ENCODE measurements around the gene CCDC61.

The CCDC61 gene, protein sequence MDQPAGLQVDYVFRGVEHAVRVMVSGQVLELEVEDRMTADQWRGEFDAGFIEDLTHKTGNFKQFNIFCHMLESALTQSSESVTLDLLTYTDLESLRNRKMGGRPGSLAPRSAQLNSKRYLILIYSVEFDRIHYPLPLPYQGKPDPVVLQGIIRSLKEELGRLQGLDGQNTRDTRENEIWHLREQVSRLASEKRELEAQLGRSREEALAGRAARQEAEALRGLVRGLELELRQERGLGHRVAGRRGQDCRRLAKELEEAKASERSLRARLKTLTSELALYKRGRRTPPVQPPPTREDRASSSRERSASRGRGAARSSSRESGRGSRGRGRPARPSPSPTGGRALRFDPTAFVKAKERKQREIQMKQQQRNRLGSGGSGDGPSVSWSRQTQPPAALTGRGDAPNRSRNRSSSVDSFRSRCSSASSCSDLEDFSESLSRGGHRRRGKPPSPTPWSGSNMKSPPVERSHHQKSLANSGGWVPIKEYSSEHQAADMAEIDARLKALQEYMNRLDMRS

DNA sequence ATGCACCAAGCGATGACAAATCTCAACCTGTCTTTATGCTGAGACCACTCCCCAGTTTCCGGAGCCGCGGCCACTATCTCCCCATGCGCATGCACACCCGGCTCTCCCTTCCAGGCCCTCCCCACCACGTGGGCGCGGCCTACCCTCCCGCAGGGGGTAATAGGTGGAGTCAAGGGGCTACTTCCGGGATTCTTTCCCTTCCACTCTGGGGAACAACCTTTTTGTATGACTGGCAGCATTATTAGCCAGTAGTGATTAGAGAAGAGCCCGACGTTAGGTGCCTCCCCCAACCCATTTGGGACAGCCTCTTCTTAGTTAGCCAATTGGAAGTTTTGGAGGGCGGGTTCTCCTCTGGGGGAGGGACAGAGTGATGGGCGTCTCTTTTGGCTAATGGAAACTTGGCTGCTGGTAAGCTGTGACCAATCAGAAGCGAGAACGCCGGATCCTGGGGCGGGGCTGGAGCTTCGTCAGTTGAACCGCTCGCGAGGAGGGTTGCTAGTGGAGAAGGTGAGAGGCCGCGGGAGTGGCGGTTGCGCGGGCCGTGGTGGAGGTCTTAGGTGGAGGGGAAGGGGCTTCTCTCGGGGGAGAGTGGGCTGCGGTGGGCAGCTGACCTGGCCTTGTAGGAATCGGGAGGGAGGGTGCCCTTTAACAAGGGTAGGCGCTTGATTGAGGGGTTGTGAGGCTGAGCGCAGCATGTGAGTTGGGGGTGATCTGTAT is at the start of gene CCDC61:
CCDC61 (plus strand) TSS at position 470 of the 717 bp plus-strand sequence. CDS start 7,552 bp downstream, outside the sequence.
- Histone ChIP-seq H3K4me1 (peaks cover 0 to 22% (median 11%) of the 10 kb centered on the region in 4 donors), H3K36me3 (peaks cover 0 to 8% (median 0%) of the 10 kb centered on the region in 3 donors), H3K27ac (peak within 1 kb of the TSS; percentile 76 to 82), H3K4me3 (peak within 1 kb of the TSS; percentile 74 to 85), H3K9me3 (no peaks in the 10 kb centered on the region), H3K27me3 (peaks cover 0 to 27% of the 10 kb centered on the region in 2 donors)
- TF ChIP-seq, protein P1, sequence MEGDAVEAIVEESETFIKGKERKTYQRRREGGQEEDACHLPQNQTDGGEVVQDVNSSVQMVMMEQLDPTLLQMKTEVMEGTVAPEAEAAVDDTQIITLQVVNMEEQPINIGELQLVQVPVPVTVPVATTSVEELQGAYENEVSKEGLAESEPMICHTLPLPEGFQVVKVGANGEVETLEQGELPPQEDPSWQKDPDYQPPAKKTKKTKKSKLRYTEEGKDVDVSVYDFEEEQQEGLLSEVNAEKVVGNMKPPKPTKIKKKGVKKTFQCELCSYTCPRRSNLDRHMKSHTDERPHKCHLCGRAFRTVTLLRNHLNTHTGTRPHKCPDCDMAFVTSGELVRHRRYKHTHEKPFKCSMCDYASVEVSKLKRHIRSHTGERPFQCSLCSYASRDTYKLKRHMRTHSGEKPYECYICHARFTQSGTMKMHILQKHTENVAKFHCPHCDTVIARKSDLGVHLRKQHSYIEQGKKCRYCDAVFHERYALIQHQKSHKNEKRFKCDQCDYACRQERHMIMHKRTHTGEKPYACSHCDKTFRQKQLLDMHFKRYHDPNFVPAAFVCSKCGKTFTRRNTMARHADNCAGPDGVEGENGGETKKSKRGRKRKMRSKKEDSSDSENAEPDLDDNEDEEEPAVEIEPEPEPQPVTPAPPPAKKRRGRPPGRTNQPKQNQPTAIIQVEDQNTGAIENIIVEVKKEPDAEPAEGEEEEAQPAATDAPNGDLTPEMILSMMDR (IDR thresholded peaks at IDR 0.05), result peak in 1 of 2 experiments; percentile 10
- intact Hi-C loops (cut with DNase I; ENCODE audit: low total_unique reads), result loop anchor here (10.0 kb wide), 1 partner anchor 70 kb away; no protein-coding TSS in a partner anchor
- DNase-seq, result peak; percentile 95 to 98

DNA sequence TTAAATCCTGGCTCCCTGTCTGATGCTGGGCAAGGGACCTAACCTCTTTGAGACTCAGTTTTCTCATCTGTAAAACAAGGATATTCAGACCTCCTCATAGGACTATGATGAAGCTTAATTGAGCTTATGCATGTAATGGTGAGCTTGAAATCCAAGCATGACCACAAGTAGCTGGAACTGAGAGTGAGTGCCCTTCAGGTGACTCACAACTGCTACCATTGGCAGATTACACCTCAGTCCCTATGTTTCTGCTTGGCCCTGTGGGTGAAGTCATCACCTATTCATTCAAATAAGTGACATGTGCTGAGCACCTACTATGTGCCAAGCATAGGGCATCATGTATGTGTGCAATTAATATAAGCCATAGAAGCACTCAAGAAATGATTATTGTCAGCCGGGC is 47.3 kb upstream of the CCDC61 start:
- no peak for DNase-seq
- Histone ChIP-seq H3K4me1 (peaks cover 0 to 5% (median 1%) of the 10 kb centered on the region in 4 donors), H3K4me3 (no peak overlapping the region), H3K27ac (no peak overlapping the region), H3K9me3 (no peaks in the 10 kb centered on the region), H3K27me3 (peaks cover 0 to 33% of the 10 kb centered on the region in 2 donors), H3K36me3 (no peaks in the 10 kb centered on the region)
- TF ChIP-seq, protein P1 (IDR thresholded peaks at IDR 0.05), result no peak
- intact Hi-C loops (cut with DNase I; ENCODE audit: low total_unique reads), result no loop called here

DNA sequence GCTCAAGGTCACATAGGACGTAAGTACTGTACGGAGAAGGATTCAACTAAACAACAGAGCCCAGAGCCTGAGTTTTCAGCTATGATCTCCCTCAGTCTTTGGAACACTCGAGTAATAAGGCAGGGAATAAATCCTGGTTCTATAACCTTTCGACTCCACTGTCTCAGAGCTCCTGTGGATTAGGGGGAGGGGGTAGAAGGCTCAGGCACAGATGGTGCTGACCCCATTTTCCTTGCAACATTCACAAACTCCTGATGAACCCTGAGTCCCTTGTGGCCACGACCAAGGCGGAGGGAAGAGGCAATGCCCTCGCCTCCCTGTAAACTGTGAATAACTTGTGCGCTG is 43.0 kb upstream of the CCDC61 start:
- H3K4me1 ChIP-seq, result peaks cover 0 to 7% (median 3%) of the 10 kb centered on the region in 4 donors
- no peaks in the 10 kb centered on the region for H3K9me3 ChIP-seq
- no peak overlapping the region for H3K4me3 ChIP-seq
- no peak overlapping the region for H3K27ac ChIP-seq
- DNase-seq, result no peak
- TF ChIP-seq, protein P1 (IDR thresholded peaks at IDR 0.05), result no peak
- H3K27me3 ChIP-seq, result peaks cover 0 to 62% of the 10 kb centered on the region in 2 donors
- intact Hi-C loops (cut with DNase I; ENCODE audit: low total_unique reads), result no loop called here
- H3K36me3 ChIP-seq, result no peaks in the 10 kb centered on the region

DNA sequence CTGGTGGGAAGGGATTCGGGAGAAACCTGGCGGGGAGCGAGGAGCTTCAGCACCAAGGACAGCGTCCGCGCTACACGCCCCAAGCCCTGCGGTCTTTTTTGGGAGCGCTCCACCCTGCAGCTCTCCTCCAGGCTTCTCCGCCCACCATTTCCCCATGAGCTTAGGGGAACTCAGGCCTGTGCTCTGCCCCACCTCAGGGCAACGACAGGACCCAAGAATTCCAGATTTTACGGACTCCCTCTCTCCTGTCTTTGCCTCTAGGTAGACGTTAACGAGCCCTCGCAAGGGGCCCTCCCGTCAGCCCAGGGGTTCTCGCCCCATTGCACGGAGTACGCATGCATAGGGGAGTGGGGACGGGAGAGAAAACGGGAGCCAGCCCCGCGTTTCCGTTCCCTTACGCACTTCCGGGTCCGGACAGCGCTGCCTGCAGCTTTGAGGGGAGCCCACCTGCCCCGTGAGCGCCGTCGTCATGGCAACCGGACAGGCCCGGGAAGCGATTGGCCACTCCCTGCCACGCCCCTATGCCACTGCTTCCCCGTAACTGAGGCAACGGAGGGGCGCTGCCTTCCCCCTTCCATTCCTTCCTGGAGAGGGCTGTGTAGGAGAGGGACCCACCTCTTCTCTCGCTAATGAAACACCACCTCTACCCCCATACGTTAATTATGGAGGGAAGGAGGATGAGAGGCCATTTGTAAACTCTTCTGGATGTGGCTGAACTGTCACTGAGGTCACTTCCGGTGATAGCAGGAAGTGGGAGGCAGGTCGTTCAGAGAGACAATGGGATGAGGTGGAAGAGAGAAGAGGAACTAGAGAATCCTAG is 42.4 kb upstream of the CCDC61 start:
- Histone ChIP-seq H3K27me3 (peaks cover 0 to 62% of the 10 kb centered on the region in 2 donors), H3K27ac (no peak overlapping the region), H3K4me1 (peaks cover 0 to 7% (median 3%) of the 10 kb centered on the region in 4 donors), H3K4me3 (no peak overlapping the region), H3K9me3 (no peaks in the 10 kb centered on the region), H3K36me3 (no peaks in the 10 kb centered on the region)
- no peak for DNase-seq
- intact Hi-C loops (cut with DNase I; ENCODE audit: low total_unique reads), result no loop called here
- TF ChIP-seq, protein P1 (IDR thresholded peaks at IDR 0.05), result no peak

DNA sequence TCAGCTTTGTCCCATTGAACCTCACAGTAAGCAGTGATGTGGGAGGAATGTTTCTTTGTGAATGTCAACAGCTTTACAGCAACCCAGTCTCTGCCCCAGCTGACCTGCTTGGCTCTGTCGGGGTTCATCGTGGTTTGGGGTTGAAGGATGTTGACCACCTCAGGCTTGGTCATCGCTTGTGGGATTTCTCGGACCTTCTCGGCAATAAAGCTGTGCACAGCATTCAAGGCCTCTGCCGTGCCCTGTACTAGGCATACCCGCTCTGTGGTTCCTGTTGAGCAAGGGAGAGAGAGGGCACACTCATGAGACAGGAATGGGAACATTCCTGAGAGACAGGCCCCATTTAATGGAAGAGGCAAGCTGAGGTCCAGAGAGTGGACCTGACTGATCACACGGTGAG is 41.6 kb upstream of the CCDC61 start:
- Histone ChIP-seq H3K27me3 (peaks cover 0 to 66% of the 10 kb centered on the region in 2 donors), H3K4me1 (peaks cover 0 to 7% (median 3%) of the 10 kb centered on the region in 4 donors), H3K27ac (no peak overlapping the region), H3K36me3 (no peaks in the 10 kb centered on the region), H3K4me3 (no peak overlapping the region), H3K9me3 (no peaks in the 10 kb centered on the region)
- TF ChIP-seq, protein P1 (IDR thresholded peaks at IDR 0.05), result no peak
- no peak for DNase-seq
- intact Hi-C loops (cut with DNase I; ENCODE audit: low total_unique reads), result no loop called here

Measured in tibial artery (tissue), 4 donors.